ENCODE data around the gene STEAP1B.

Gene STEAP1B

DNA sequence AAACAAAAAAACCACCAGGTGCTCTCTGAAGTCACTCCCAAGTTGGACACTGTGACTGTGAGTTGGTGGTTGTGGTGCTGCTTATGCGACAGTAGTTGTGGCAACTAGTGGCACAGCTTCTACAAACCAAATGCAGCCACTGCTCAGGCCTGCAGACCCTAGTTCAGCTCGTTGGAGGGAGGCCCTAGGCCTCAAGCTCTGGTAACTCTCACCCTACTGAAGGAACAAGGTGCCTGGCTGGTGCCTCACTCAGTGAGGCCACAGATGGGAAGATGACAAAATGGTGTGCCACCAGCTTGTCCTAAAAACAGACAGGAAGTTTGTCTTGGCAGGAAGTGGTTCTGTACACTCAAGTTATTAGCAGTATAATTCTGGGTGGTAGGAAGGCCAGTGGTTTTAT, 97.7 kb downstream of the STEAP1B start:
- no peak overlapping the region for H3K4me3 Mint-ChIP-seq
- H3K27me3 Mint-ChIP-seq = no peaks in the 10 kb centered on the region
- H3K27ac Mint-ChIP-seq = no peak overlapping the region
- H3K4me1 Mint-ChIP-seq (ENCODE audit: low read depth) = no peaks in the 10 kb centered on the region
- no peaks in the 10 kb centered on the region for H3K9me3 Mint-ChIP-seq
- no peaks in the 10 kb centered on the region for H3K36me3 Mint-ChIP-seq (ENCODE audit: low read depth)
- intact Hi-C loops (cut with micrococcal nuclease) = no loop called here

DNA sequence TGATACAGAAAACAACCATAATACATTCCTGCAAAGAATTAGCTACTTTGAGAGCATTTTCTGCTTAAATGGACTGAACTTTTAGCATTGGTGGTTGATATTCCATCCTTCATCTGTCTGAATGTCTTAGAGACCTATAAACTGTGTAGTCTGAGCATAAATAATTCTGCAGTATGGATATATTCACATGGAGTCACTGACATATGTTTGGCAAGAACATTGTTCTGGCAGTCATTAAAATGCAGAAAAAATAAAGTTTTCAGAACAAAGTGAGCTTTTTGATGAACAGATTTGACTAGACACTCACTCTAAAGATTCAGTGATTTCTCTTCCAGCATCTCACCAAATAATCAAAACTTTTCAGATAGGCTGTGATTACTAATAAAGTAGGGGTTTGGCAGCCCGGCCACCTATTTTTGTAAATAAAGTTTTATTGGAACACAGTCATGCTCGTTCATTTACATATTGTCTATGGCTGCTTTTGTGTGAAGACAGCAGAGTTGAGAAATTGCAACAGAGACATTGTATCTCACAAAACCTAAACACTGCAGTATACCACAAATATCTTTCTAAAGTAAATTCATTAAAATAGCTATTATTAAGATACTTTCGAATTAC, 98.9 kb downstream of the STEAP1B start:
- intact Hi-C loops (cut with micrococcal nuclease) = no loop called here
- Mint-ChIP-seq H3K27me3 (no peaks in the 10 kb centered on the region), H3K9me3 (no peaks in the 10 kb centered on the region), H3K27ac (no peak overlapping the region), H3K4me1 (ENCODE audit: low read depth) (no peaks in the 10 kb centered on the region), H3K36me3 (ENCODE audit: low read depth) (no peaks in the 10 kb centered on the region), H3K4me3 (no peak overlapping the region)

DNA sequence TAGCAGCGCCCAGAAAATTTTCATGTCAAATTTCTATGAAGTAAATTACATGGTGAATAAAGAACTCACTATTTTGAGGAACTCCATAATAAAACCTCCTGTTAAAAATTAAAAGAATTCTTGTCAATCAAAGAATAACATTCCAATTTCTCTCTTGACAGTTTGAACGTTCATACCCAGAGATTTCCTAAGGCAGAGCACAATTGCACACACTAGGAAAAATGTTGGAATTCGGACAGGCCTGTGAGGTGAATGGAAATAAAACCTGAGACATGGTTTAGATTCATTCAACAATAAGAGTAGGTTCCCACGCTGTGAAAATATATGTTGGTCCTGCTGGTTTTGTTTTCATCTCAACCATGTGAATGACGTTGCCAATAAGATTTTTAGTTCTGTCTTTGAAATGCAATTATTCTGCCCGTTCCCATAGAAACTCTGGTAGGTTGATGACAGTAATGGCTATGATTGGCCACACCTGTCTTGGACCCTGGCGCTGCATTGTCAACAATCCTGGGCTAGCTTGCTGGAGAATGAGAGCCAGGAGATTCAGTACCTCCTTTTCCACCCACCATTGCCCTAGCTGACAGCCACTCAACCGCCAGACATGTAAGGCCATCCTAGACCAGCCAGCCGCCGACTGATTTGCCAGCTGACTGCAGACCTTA, 99.7 kb downstream of the STEAP1B start:
- Mint-ChIP-seq H3K4me1 (ENCODE audit: low read depth) (no peaks in the 10 kb centered on the region), H3K36me3 (ENCODE audit: low read depth) (no peaks in the 10 kb centered on the region), H3K4me3 (no peak overlapping the region), H3K27ac (no peak overlapping the region), H3K9me3 (no peaks in the 10 kb centered on the region), H3K27me3 (no peaks in the 10 kb centered on the region)
- intact Hi-C loops (cut with micrococcal nuclease) = no loop called here

DNA sequence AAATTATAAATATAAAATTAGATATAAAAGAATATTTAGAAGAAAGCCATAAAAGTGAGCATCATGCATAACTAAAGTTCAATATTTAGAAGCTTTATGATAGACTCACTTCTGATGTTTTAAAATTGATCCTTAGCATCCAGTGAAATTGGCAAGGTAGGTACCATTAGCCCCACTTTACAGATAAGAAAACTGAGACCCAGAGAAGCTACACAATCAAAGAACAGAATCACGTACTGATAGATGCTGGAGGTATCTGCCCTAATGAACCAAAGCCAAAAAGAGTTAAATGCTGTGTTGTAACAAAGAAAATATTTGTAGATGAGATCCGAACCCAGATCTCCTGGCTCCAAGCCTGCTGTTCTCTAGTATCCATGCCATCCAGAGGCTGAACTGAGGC, 100.4 kb downstream of the STEAP1B start:
- no peak overlapping the region for H3K27ac Mint-ChIP-seq
- H3K27me3 Mint-ChIP-seq = no peaks in the 10 kb centered on the region
- H3K4me3 Mint-ChIP-seq = no peak overlapping the region
- intact Hi-C loops (cut with micrococcal nuclease) = no loop called here
- H3K36me3 Mint-ChIP-seq (ENCODE audit: low read depth) = no peaks in the 10 kb centered on the region
- no peaks in the 10 kb centered on the region for H3K4me1 Mint-ChIP-seq (ENCODE audit: low read depth)
- H3K9me3 Mint-ChIP-seq = no peaks in the 10 kb centered on the region

DNA sequence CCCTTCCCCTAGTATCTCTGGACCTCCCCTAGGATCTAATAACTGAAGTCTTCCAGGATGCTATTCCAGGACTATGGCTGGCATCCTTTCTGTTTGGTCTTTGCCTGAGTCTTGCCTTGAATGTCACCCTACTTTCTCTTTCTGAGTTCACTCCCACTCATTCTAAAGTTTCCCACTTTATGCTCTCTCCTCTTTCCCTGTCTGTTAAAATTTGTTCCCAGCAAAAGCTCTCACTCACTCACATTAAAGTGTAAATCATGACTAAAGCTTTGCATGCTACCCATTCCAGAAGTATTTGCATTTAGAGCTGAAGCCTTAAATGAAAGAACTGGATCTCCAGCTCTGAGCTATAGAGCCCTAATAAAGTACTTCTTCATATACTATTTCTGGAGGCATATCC, 100.9 kb downstream of the STEAP1B start:
- no peak overlapping the region for H3K4me3 Mint-ChIP-seq
- no peak overlapping the region for H3K27ac Mint-ChIP-seq
- intact Hi-C loops (cut with micrococcal nuclease) = no loop called here
- H3K4me1 Mint-ChIP-seq (ENCODE audit: low read depth) = no peaks in the 10 kb centered on the region
- H3K9me3 Mint-ChIP-seq = no peaks in the 10 kb centered on the region
- H3K36me3 Mint-ChIP-seq (ENCODE audit: low read depth) = no peaks in the 10 kb centered on the region
- H3K27me3 Mint-ChIP-seq = no peaks in the 10 kb centered on the region

DNA sequence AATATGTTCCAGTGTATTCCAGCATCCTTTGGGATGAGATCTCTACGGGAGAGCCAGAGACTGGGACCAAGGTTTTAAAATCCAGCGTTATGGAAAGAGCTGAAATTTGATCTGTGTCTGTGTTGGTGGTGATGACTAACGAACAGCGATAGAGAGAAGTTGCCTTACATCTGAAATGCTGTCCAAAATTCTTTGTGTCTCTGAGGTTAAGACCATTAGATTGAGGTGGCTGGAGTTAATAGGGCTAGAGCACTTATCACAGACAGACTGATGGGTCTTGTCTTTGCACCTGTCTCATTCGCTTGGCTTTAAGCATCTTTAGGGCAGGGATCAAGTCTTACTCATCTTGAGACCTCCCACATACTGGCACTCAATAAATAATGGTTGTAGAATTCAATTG, 102.0 kb downstream of the STEAP1B start:
- Mint-ChIP-seq H3K4me1 (ENCODE audit: low read depth) (no peaks in the 10 kb centered on the region), H3K9me3 (no peaks in the 10 kb centered on the region), H3K4me3 (no peak overlapping the region), H3K36me3 (ENCODE audit: low read depth) (no peaks in the 10 kb centered on the region), H3K27ac (no peak overlapping the region), H3K27me3 (no peaks in the 10 kb centered on the region)
- intact Hi-C loops (cut with micrococcal nuclease) = no loop called here

DNA sequence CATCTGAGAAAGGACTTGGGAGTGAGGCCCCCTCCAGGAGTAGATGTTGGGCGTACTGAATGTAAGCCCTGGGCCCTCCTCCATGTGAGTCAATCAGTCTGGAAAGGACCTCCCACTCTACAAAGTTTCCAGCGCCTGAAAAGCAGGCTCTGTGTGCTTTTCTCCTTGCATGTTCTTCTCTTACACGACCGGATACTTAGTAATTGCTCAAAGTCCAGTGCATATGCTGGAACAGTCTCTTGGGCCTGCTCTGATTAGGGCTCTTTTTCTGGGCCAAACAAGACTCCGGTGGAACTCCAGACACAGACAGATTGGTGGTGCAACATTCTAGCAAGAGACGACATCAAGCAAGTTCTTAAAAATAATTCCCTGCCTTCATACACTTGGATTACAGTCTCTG, 104.8 kb downstream of the STEAP1B start:
- no peaks in the 10 kb centered on the region for H3K27me3 Mint-ChIP-seq
- no peaks in the 10 kb centered on the region for H3K36me3 Mint-ChIP-seq (ENCODE audit: low read depth)
- H3K27ac Mint-ChIP-seq = no peak overlapping the region
- intact Hi-C loops (cut with micrococcal nuclease) = no loop called here
- no peaks in the 10 kb centered on the region for H3K9me3 Mint-ChIP-seq
- H3K4me1 Mint-ChIP-seq (ENCODE audit: low read depth) = no peaks in the 10 kb centered on the region
- no peak overlapping the region for H3K4me3 Mint-ChIP-seq

DNA sequence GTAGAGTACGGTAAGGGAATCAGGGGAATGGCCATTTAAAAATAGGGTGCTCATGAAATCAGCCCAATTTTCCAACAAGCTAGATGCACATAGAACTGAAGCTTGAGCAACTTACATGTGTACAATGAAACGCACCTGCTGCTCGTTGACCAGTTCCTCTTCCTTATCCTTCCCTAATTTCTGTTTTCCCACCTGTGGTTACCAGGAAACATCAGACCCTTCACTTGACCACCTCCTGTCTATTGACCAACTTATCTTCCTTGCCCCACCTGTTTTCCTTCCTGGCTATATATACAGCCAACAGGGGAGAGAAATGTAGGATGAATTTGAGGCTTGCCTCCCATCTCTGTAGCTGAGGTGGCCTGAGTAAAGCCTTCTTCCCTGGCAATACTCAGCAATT, 105.2 kb downstream of the STEAP1B start:
- H3K27ac Mint-ChIP-seq = no peak overlapping the region
- H3K4me1 Mint-ChIP-seq (ENCODE audit: low read depth) = no peaks in the 10 kb centered on the region
- H3K36me3 Mint-ChIP-seq (ENCODE audit: low read depth) = no peaks in the 10 kb centered on the region

DNA sequence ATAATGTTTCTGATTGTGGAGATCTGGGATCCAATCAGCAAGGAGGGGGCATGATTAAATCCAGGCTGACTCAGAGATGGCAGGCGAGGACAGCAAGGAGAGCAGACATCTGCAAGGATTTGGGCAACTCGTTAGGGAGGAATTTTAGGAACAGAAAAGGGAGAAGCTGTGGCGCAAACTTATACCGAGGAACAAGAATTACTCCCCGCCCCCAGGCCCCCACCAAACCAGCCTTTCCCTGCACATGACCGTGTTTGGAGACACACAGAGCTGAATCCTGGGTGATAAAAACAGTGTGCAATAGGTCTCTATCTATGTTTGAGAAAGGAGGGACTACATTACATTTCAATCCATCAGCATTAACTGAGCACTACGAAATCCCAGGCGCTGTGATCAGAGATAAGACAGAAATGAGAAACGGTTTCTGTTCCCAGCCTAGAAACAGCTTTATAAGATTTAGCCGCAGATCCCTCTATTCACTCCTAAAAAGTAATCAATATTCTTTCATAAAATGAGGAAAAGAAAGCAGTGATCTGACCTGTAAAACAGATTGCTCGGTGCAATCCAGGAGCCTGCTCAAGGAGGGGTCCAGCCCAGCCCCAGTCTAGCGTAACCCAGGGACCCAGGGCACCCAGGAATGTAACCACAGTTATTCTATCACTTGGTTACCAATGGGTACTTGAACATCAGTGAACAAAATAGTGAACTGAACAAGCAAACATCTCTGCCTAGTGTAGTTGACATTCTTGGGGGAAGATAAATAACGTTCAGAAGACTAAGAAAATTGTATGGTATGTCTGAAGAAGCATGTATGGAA, 105.9 kb downstream of the STEAP1B start:
- Mint-ChIP-seq H3K27ac (no peak overlapping the region), H3K4me1 (ENCODE audit: low read depth) (no peaks in the 10 kb centered on the region), H3K4me3 (no peak overlapping the region), H3K9me3 (no peaks in the 10 kb centered on the region), H3K27me3 (no peaks in the 10 kb centered on the region), H3K36me3 (ENCODE audit: low read depth) (no peaks in the 10 kb centered on the region)
- intact Hi-C loops (cut with micrococcal nuclease) = no loop called here

More for the DNA sequence above, 105.2 kb downstream of the STEAP1B start:
- H3K4me3 Mint-ChIP-seq = no peak overlapping the region
- no peaks in the 10 kb centered on the region for H3K27me3 Mint-ChIP-seq
- intact Hi-C loops (cut with micrococcal nuclease) = no loop called here
- H3K9me3 Mint-ChIP-seq = no peaks in the 10 kb centered on the region

DNA sequence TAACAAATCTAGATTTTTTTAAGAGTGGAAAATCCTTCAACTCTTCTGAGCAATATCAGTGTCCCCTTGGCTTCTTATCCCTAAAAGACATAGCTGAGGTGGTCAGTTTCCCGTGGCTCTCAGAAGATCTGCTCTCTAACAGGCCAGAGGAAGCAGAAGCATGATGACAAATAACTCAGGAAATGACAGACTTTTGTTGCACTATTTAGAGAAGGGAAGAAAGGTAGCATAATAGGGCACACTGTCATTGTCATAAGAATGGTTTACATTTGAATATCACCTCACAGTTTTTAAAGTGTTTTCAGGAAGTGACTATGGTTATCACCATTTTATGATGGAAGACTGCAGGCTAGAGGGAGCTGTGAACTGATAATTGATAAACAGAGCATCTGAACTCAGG, 109.5 kb downstream of the STEAP1B start:
- H3K27ac Mint-ChIP-seq = no peak overlapping the region
- H3K4me1 Mint-ChIP-seq (ENCODE audit: low read depth) = no peaks in the 10 kb centered on the region
- H3K36me3 Mint-ChIP-seq (ENCODE audit: low read depth) = no peaks in the 10 kb centered on the region
- no peaks in the 10 kb centered on the region for H3K9me3 Mint-ChIP-seq
- no peaks in the 10 kb centered on the region for H3K27me3 Mint-ChIP-seq
- no peak overlapping the region for H3K4me3 Mint-ChIP-seq
- intact Hi-C loops (cut with micrococcal nuclease) = no loop called here

DNA sequence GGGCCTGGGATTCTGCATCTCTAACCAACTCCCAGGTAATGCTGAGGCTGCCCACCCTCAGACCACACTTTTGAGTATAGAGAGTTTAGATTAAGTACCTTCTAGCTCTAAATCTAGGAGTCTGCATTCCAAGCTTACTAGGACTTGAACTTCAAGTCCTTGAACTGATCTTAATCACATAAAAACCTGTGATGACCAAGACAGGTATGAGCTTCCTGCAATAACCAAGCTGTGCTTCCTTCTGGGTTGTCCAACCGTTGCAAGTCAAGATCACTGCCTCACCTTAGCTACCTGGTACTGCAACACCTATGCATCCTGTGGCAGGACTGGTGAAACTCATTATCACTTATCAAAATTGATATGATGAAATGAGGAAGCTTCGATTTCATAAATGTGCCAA, 110.1 kb downstream of the STEAP1B start:
- Mint-ChIP-seq H3K4me3 (no peak overlapping the region), H3K9me3 (no peaks in the 10 kb centered on the region), H3K27me3 (no peaks in the 10 kb centered on the region), H3K36me3 (ENCODE audit: low read depth) (no peaks in the 10 kb centered on the region), H3K4me1 (ENCODE audit: low read depth) (no peaks in the 10 kb centered on the region), H3K27ac (no peak overlapping the region)
- intact Hi-C loops (cut with micrococcal nuclease) = no loop called here

DNA sequence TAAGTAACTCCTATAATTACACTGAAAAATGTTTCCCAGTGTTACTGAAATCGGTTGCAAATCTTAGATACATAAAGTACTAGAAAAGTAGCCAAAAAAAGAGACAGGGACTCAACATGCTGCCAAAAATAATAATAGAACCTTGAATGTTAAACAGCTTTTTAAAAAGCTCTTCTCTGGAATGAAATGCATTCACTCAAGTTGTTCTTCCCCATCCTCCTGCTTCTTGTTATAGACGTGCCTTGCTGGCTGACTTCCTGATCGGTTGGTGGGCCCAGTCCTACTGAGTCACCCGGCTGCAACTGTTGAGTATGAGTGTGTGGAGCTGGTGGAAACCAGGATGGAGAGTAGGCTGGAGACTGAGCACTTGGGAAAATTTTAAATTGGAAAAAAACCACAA, 112.4 kb downstream of the STEAP1B start:
- Mint-ChIP-seq H3K4me1 (ENCODE audit: low read depth) (no peaks in the 10 kb centered on the region), H3K36me3 (ENCODE audit: low read depth) (no peaks in the 10 kb centered on the region), H3K9me3 (no peaks in the 10 kb centered on the region), H3K27ac (no peak overlapping the region), H3K27me3 (no peaks in the 10 kb centered on the region), H3K4me3 (no peak overlapping the region)
- intact Hi-C loops (cut with micrococcal nuclease) = no loop called here

DNA sequence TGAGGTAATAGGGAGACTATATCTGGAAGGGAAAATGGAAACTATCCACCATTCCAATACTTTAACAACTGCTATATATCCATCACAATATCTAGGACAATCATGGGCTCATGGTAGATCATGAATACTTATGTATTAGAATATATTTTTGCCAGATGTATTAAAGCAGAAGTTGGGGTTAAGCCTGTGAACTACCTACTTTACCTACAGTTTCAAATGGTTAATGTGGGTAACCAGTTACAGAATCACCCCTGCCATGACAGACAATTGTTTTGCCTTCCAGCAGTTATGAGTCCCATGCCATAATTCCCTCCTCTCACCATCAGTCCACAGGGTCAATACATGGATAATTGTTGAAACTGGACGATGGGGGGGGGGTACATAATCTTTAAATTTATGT, 113.1 kb downstream of the STEAP1B start:
- no peaks in the 10 kb centered on the region for H3K27me3 Mint-ChIP-seq
- no peak overlapping the region for H3K4me3 Mint-ChIP-seq
- no peaks in the 10 kb centered on the region for H3K36me3 Mint-ChIP-seq (ENCODE audit: low read depth)
- H3K4me1 Mint-ChIP-seq (ENCODE audit: low read depth) = no peaks in the 10 kb centered on the region
- H3K9me3 Mint-ChIP-seq = no peaks in the 10 kb centered on the region
- no peak overlapping the region for H3K27ac Mint-ChIP-seq
- intact Hi-C loops (cut with micrococcal nuclease) = no loop called here

DNA sequence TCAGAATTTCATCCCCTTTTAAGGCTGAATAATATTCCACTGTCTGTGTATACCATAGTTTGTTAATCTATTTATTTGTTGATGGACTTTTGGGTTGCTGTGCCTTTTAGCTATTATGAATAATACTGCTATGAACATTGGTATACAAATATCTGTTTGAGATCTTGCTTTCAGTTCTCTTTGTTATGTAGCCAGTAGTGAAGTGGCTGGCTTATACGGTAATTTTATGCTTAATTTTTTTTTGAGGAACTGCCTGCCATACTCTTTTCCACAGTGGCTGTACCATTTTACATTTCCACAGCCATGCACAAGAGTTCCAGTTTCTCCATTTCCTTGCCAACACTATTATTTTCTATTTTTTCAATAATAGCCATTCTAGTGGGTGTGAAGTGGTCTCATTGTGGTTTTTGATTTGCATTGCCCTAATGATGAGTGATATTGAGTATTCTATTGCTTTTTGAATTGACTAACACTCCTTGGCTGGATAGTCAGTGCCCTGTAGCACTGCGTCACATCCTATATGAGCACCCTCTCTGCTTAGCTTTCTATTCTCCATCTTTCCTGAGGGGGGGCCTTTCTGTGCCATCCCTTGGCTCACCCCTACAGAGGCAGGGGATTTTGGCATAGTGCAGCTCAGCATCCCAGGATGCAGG, 113.7 kb downstream of the STEAP1B start:
- Mint-ChIP-seq H3K9me3 (no peaks in the 10 kb centered on the region), H3K4me1 (ENCODE audit: low read depth) (no peaks in the 10 kb centered on the region), H3K36me3 (ENCODE audit: low read depth) (no peaks in the 10 kb centered on the region), H3K27me3 (no peaks in the 10 kb centered on the region), H3K27ac (no peak overlapping the region), H3K4me3 (no peak overlapping the region)
- intact Hi-C loops (cut with micrococcal nuclease) = no loop called here

Measured in dendritic cell treated with granulocyte-macrophage colony-stimulating factor and Interleukin-4, amounts not matched to agents 40 ng/mL and 50 ng/mL, for 4 days (primary cell).